Measurements from ENCODE around the gene LPIN3.

Gene LPIN3

GRCh38 chr20:41336711-41337492 is 3.7 kb upstream of the LPIN3 start:
- WGBS, 2 experiments = 90 to 91% methylated on average over 4 of the region's 4 CpGs
- H3K27ac ChIP-seq (ENCODE audit: insufficient read depth, low read depth, low read length, poor library complexity, severe bottlenecking) = no peak overlapping the region
- H3K4me1 ChIP-seq (ENCODE audit: control insufficient read depth, insufficient read depth, low read length) = peaks cover 4% of the 10 kb centered on the region
- no peaks in the 10 kb centered on the region for H3K9me3 ChIP-seq (ENCODE audit: control insufficient read depth, low read length)
- H3K4me3 ChIP-seq (ENCODE audit: insufficient read depth, low read depth, low read length) = no peak overlapping the region
- H3K27me3 ChIP-seq (ENCODE audit: control insufficient read depth, insufficient read depth, low read length, poor library complexity, severe bottlenecking) = peaks cover 9% of the 10 kb centered on the region
- no peaks in the 10 kb centered on the region for H3K36me3 ChIP-seq (ENCODE audit: control insufficient read depth, insufficient read depth, low read length)

GRCh38 chr20:41339957-41340326 is 679 bp upstream of the LPIN3 start:
- peaks cover 9% of the 10 kb centered on the region for H3K27me3 ChIP-seq (ENCODE audit: control insufficient read depth, insufficient read depth, low read length, poor library complexity, severe bottlenecking)
- WGBS, 2 experiments = 3% methylated on average over 25 of the region's 25 CpGs
- no peaks in the 10 kb centered on the region for H3K9me3 ChIP-seq (ENCODE audit: control insufficient read depth, low read length)
- H3K4me1 ChIP-seq (ENCODE audit: control insufficient read depth, insufficient read depth, low read length) = peaks cover 4% of the 10 kb centered on the region
- no peaks in the 10 kb centered on the region for H3K36me3 ChIP-seq (ENCODE audit: control insufficient read depth, insufficient read depth, low read length)
- peak overlapping the region; percentile 28 for H3K4me3 ChIP-seq (ENCODE audit: insufficient read depth, low read depth, low read length)
- no peak overlapping the region for H3K27ac ChIP-seq (ENCODE audit: insufficient read depth, low read depth, low read length, poor library complexity, severe bottlenecking)

- 90 to 91% methylated on average over 9 of the region's 9 CpGs for WGBS, 2 experiments
- no peaks in the 10 kb centered on the region for H3K36me3 ChIP-seq (ENCODE audit: control insufficient read depth, insufficient read depth, low read length)
- H3K27me3 ChIP-seq (ENCODE audit: control insufficient read depth, insufficient read depth, low read length, poor library complexity, severe bottlenecking) = peaks cover 9% of the 10 kb centered on the region
- H3K4me1 ChIP-seq (ENCODE audit: control insufficient read depth, insufficient read depth, low read length) = peaks cover 6% of the 10 kb centered on the region
- H3K9me3 ChIP-seq (ENCODE audit: control insufficient read depth, low read length) = no peaks in the 10 kb centered on the region
- no peak overlapping the region for H3K27ac ChIP-seq (ENCODE audit: insufficient read depth, low read depth, low read length, poor library complexity, severe bottlenecking)
- no peak overlapping the region for H3K4me3 ChIP-seq (ENCODE audit: insufficient read depth, low read depth, low read length)
These were observed 2.1 kb downstream of the LPIN3 start for GRCh38 chr20:41342474-41343464.

DNA sequence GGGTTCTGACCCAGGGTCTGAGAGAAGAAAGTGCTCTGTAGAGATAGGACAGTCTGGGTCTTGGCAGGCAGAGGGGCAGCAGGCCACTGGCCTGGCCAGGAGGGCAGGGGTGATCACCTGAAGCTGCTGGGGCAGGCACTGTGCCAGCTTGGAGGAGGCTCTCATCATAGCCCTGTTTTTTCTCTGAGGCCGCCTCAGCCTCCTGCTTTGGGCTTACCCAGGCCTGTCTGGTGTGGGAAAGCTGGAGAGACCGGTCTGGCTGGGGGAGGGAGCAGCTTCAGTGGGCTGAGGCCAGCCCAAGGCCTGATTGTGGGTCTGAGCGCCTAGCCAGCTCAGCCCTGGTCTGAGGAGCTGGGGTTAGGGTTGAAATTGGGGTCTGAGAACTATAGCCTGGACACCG is 3.9 kb downstream of the LPIN3 start:
- no peaks in the 10 kb centered on the region for H3K36me3 ChIP-seq (ENCODE audit: control insufficient read depth, insufficient read depth, low read length)
- no peak overlapping the region for H3K27ac ChIP-seq (ENCODE audit: insufficient read depth, low read depth, low read length, poor library complexity, severe bottlenecking)
- H3K9me3 ChIP-seq (ENCODE audit: control insufficient read depth, low read length) = no peaks in the 10 kb centered on the region
- 91% methylated on average over 4 of the region's 4 CpGs for WGBS, 2 experiments
- peaks cover 4% of the 10 kb centered on the region for H3K27me3 ChIP-seq (ENCODE audit: control insufficient read depth, insufficient read depth, low read length, poor library complexity, severe bottlenecking)
- no peak overlapping the region for H3K4me3 ChIP-seq (ENCODE audit: insufficient read depth, low read depth, low read length)
- H3K4me1 ChIP-seq (ENCODE audit: control insufficient read depth, insufficient read depth, low read length) = peaks cover 8% of the 10 kb centered on the region

DNA sequence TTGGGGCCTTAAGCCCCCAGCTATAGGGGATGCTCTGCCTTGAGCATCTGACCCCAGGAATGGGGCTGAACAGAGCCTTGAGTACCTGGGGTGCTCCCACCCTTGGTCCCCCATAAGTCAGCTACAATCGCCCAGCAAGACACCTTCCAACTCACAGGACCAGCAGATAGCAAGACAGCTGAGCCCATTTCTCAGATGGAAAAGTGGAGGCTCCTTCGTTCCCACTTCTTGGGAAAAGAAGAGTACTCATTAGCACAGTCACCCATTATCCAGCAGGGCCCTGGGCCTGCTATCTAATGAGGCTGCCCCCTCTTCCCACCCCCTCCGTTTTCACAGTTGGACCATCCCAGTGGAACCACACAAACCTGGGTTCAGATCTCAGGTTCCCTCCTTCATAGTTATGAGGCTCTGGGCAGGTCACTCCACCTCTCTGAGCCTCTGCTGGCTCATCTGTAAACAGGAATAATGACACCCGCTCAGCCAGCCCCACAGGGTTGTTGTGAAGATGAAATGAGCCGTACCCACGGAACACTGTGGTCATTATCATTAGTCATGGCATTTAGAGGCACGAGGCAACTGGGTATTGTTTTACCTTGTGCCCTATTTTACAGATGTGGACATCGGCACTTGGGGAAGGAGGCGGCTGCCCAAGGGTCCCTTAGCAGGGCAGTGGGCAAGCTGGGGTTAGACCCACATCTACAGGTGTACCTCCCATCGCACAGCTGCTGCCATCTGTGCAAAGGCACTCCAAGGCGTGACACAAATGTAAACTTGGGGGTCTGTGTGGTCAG is 4.5 kb downstream of the LPIN3 start:
- Histone ChIP-seq H3K27me3 (ENCODE audit: control insufficient read depth, insufficient read depth, low read length, poor library complexity, severe bottlenecking) (no peaks in the 10 kb centered on the region), H3K4me1 (ENCODE audit: control insufficient read depth, insufficient read depth, low read length) (peaks cover 8% of the 10 kb centered on the region), H3K27ac (ENCODE audit: insufficient read depth, low read depth, low read length, poor library complexity, severe bottlenecking) (no peak overlapping the region), H3K9me3 (ENCODE audit: control insufficient read depth, low read length) (no peaks in the 10 kb centered on the region), H3K36me3 (ENCODE audit: control insufficient read depth, insufficient read depth, low read length) (no peaks in the 10 kb centered on the region), H3K4me3 (ENCODE audit: insufficient read depth, low read depth, low read length) (no peak overlapping the region)
- WGBS, 2 experiments = 93 to 96% methylated on average over 11 of the region's 11 CpGs

GRCh38 chr20:41345729-41346067 is 5.1 kb downstream of the LPIN3 start:
- no peaks in the 10 kb centered on the region for H3K36me3 ChIP-seq (ENCODE audit: control insufficient read depth, insufficient read depth, low read length)
- H3K4me1 ChIP-seq (ENCODE audit: control insufficient read depth, insufficient read depth, low read length) = peaks cover 8% of the 10 kb centered on the region
- H3K27ac ChIP-seq (ENCODE audit: insufficient read depth, low read depth, low read length, poor library complexity, severe bottlenecking) = no peak overlapping the region
- H3K27me3 ChIP-seq (ENCODE audit: control insufficient read depth, insufficient read depth, low read length, poor library complexity, severe bottlenecking) = no peaks in the 10 kb centered on the region
- H3K4me3 ChIP-seq (ENCODE audit: insufficient read depth, low read depth, low read length) = no peak overlapping the region
- WGBS, 2 experiments = 94 to 95% methylated on average over 17 of the region's 17 CpGs
- H3K9me3 ChIP-seq (ENCODE audit: control insufficient read depth, low read length) = no peaks in the 10 kb centered on the region

GRCh38 chr20:41347523-41348429 is 7.2 kb downstream of the LPIN3 start:
- Histone ChIP-seq H3K27ac (ENCODE audit: insufficient read depth, low read depth, low read length, poor library complexity, severe bottlenecking) (no peak overlapping the region), H3K27me3 (ENCODE audit: control insufficient read depth, insufficient read depth, low read length, poor library complexity, severe bottlenecking) (no peaks in the 10 kb centered on the region), H3K36me3 (ENCODE audit: control insufficient read depth, insufficient read depth, low read length) (no peaks in the 10 kb centered on the region), H3K9me3 (ENCODE audit: control insufficient read depth, low read length) (no peaks in the 10 kb centered on the region), H3K4me1 (ENCODE audit: control insufficient read depth, insufficient read depth, low read length) (peaks cover 4% of the 10 kb centered on the region), H3K4me3 (ENCODE audit: insufficient read depth, low read depth, low read length) (no peak overlapping the region)
- 86 to 87% methylated on average over 13 of the region's 13 CpGs for WGBS, 2 experiments

- Histone ChIP-seq H3K4me1 (ENCODE audit: control insufficient read depth, insufficient read depth, low read length) (peaks cover 4% of the 10 kb centered on the region), H3K27me3 (ENCODE audit: control insufficient read depth, insufficient read depth, low read length, poor library complexity, severe bottlenecking) (no peaks in the 10 kb centered on the region), H3K9me3 (ENCODE audit: control insufficient read depth, low read length) (no peaks in the 10 kb centered on the region), H3K36me3 (ENCODE audit: control insufficient read depth, insufficient read depth, low read length) (no peaks in the 10 kb centered on the region), H3K4me3 (ENCODE audit: insufficient read depth, low read depth, low read length) (no peak overlapping the region), H3K27ac (ENCODE audit: insufficient read depth, low read depth, low read length, poor library complexity, severe bottlenecking) (no peak overlapping the region)
- WGBS, 2 experiments = 94 to 95% methylated on average over 13 of the region's 13 CpGs
These were observed 8.0 kb downstream of the LPIN3 start for GRCh38 chr20:41348430-41349172.

DNA sequence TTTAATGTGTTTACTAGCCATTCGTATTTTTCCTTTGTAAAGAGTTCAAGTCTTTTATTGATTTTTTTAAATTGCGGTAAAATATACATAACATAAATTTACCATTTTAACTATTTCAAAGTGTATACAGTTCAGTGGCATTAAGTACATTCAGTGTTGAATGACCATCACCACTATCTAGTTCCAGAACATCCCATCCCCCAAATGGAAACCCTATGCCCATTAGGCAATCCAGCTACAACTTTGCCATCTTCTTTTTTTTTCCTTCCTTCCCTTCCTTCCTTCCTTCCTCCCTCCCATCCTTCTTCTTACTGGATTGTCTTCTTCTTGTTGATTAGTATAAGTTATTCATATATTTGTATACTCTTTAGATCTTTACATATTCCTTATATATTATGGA is 8.6 kb downstream of the LPIN3 start:
- 83 to 92% methylated on average over 1 to 2 of the region's 2 CpGs for WGBS, 2 experiments
- H3K4me1 ChIP-seq (ENCODE audit: control insufficient read depth, insufficient read depth, low read length) = peaks cover 4% of the 10 kb centered on the region
- no peaks in the 10 kb centered on the region for H3K36me3 ChIP-seq (ENCODE audit: control insufficient read depth, insufficient read depth, low read length)
- no peak overlapping the region for H3K27ac ChIP-seq (ENCODE audit: insufficient read depth, low read depth, low read length, poor library complexity, severe bottlenecking)
- no peak overlapping the region for H3K4me3 ChIP-seq (ENCODE audit: insufficient read depth, low read depth, low read length)
- H3K27me3 ChIP-seq (ENCODE audit: control insufficient read depth, insufficient read depth, low read length, poor library complexity, severe bottlenecking) = no peaks in the 10 kb centered on the region
- H3K9me3 ChIP-seq (ENCODE audit: control insufficient read depth, low read length) = no peaks in the 10 kb centered on the region

Data from ectodermal cell (in vitro differentiated cells).